Inferior parietal cortex (tissue), 1 donor: ENCODE measurements around the gene RFX2.
A peak's percentile ranks its signal among the peaks of the same experiment; 100 is the strongest.
"Not testable (repeated sequence)": the region's sequence is repeated elsewhere in the genome, so short reads cannot be mapped to it uniquely, and the experiment has no call there.

Source experiments
- DNase-seq: peaks from one replicate; pipeline ENCODE4 v3.0.0-alpha.2; 2016; ENCODE audit errors: extremely low spot score

Gene RFX2

GRCh38 chr19:5972355-5972731, 138.0 kb downstream of the RFX2 start:
- DNase-seq = no peak

- DNase-seq = no peak
Measured at GRCh38 chr19:5971714-5972354, 138.5 kb downstream of the RFX2 start.

GRCh38 chr19:5969476-5969875, 140.8 kb downstream of the RFX2 start:
- DNase-seq = no peak

GRCh38 chr19:5968431-5969373, 141.6 kb downstream of the RFX2 start:
- no peak for DNase-seq

- DNase-seq = peak; percentile 86
Measured at GRCh38 chr19:5967994-5968430, 142.3 kb downstream of the RFX2 start.

GRCh38 chr19:5967571-5967970, 142.7 kb downstream of the RFX2 start:
- DNase-seq = no peak

- no peak for DNase-seq
Measured at GRCh38 chr19:5966941-5967340, 143.4 kb downstream of the RFX2 start.

- no peak for DNase-seq
Measured at GRCh38 chr19:5966215-5966614, 144.1 kb downstream of the RFX2 start.

- DNase-seq = no peak
Measured at GRCh38 chr19:5964816-5965565, 145.3 kb downstream of the RFX2 start.

GRCh38 chr19:5963855-5964254, 146.4 kb downstream of the RFX2 start:
- DNase-seq = no peak

GRCh38 chr19:5963259-5963658, 147.0 kb downstream of the RFX2 start:
- DNase-seq = not testable (repeated sequence)

GRCh38 chr19:5961969-5962945, 148.0 kb downstream of the RFX2 start:
- DNase-seq = no peak

GRCh38 chr19:5961641-5961968, 148.7 kb downstream of the RFX2 start:
- DNase-seq = not testable (repeated sequence)

GRCh38 chr19:5960005-5961001, 150.0 kb downstream of the RFX2 start:
- no peak for DNase-seq

GRCh38 chr19:5959260-5960004, 150.9 kb downstream of the RFX2 start:
- DNase-seq = no peak

GRCh38 chr19:5958851-5959122, 151.5 kb downstream of the RFX2 start:
- DNase-seq = no peak

GRCh38 chr19:5958074-5958850, 152.0 kb downstream of the RFX2 start:
- DNase-seq = no peak

- no peak for DNase-seq
Measured at GRCh38 chr19:5957170-5957569, 153.1 kb downstream of the RFX2 start.

GRCh38 chr19:5956728-5957127, 153.6 kb downstream of the RFX2 start:
- DNase-seq = no peak
